ENCODE data around the gene TRIO. TPM values are rescaled to one million over a fixed set of nuclear protein-coding genes. Genes with fewer than 3 reads are reported as not detected.

The TRIO gene
- total RNA-seq, 1 donor, result 410 TPM

GRCh38 chr5:14556015-14556414, 412.9 kb downstream of the TRIO start:
- TF ChIP-seq, protein P1, sequence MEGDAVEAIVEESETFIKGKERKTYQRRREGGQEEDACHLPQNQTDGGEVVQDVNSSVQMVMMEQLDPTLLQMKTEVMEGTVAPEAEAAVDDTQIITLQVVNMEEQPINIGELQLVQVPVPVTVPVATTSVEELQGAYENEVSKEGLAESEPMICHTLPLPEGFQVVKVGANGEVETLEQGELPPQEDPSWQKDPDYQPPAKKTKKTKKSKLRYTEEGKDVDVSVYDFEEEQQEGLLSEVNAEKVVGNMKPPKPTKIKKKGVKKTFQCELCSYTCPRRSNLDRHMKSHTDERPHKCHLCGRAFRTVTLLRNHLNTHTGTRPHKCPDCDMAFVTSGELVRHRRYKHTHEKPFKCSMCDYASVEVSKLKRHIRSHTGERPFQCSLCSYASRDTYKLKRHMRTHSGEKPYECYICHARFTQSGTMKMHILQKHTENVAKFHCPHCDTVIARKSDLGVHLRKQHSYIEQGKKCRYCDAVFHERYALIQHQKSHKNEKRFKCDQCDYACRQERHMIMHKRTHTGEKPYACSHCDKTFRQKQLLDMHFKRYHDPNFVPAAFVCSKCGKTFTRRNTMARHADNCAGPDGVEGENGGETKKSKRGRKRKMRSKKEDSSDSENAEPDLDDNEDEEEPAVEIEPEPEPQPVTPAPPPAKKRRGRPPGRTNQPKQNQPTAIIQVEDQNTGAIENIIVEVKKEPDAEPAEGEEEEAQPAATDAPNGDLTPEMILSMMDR (IDR thresholded peaks at IDR 0.05; ENCODE audit: insufficient read depth, low read depth, low read length), result no peak
- H3K4me3 ChIP-seq (ENCODE audit: low read depth, low read length), result no peak overlapping the region
- DNase-seq (ENCODE audit: low read depth), result no peak

- no peak overlapping the region for H3K4me3 ChIP-seq (ENCODE audit: low read depth, low read length)
- TF ChIP-seq, protein P1 (IDR thresholded peaks at IDR 0.05; ENCODE audit: insufficient read depth, low read depth, low read length), result no peak
- DNase-seq (ENCODE audit: low read depth), result peak; percentile 17
These were observed 414.1 kb downstream of the TRIO start for GRCh38 chr5:14557203-14557770.

DNA sequence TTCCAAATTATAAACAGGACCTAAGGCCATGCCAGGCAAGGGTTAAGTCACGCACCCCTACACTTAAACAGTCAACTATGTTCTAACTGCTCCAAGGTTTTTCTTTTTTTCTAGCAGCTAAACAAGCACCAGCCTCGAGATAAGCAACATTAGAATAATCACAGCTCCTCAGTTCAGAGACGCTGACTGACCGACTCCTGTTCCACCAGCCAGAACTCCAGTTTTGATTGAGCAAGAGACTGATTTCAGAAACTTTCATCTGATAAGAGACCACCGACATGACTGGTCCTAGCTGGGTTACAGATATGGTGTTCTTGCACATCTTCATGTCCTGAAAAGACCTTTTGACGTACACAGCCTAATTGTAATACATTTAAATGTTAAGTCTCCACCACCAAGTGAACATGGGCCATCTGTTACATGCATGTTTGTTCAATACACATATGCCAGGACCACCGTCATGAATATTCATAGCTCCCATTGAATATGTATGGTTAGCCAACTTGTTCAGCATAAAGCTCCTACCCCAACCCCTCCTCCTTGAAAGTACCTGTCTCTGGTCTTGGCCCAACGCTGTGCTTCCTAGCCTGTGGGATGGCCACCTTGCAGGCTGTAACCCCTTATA, 414.8 kb downstream of the TRIO start:
- DNase-seq (ENCODE audit: low read depth), result peak; percentile 87
- TF ChIP-seq, protein P1 (IDR thresholded peaks at IDR 0.05; ENCODE audit: insufficient read depth, low read depth, low read length), result no peak
- H3K4me3 ChIP-seq (ENCODE audit: low read depth, low read length), result no peak overlapping the region

Other genes with a start within 250 kb of the TRIO start
- gene DNAH5, start 198.7 kb upstream of the TRIO start, total RNA-seq, result 0.97 and 1.3 TPM in 2 replicates